OCI-LY3 (cell line): Measurements from ENCODE around the gene CCR8.

ENCODE experiments used
- EZH2phosphoT487 ChIP-seq: fragments of 200-600 bp; shearing (Covaris generic); IDR thresholded peaks from 2 replicates; pipeline ENCODE4 v1.6.1; 2018; ENCODE audit warnings: antibody characterized with exemption, mixed run types, low read depth
- TF ChIP-seq, protein P1 (sequence below): fragments of 200-600, 300-600 bp; sonication (generic); IDR thresholded peaks from 2 replicates; pipeline ENCODE4 v1.5.1; 2014; ENCODE audit warnings: antibody characterized with exemption, low read length, low read depth

- TF ChIP-seq, protein P1, sequence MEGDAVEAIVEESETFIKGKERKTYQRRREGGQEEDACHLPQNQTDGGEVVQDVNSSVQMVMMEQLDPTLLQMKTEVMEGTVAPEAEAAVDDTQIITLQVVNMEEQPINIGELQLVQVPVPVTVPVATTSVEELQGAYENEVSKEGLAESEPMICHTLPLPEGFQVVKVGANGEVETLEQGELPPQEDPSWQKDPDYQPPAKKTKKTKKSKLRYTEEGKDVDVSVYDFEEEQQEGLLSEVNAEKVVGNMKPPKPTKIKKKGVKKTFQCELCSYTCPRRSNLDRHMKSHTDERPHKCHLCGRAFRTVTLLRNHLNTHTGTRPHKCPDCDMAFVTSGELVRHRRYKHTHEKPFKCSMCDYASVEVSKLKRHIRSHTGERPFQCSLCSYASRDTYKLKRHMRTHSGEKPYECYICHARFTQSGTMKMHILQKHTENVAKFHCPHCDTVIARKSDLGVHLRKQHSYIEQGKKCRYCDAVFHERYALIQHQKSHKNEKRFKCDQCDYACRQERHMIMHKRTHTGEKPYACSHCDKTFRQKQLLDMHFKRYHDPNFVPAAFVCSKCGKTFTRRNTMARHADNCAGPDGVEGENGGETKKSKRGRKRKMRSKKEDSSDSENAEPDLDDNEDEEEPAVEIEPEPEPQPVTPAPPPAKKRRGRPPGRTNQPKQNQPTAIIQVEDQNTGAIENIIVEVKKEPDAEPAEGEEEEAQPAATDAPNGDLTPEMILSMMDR: no peak
- no peak for TF ChIP-seq EZH2phosphoT487
Measured at GRCh38 chr3:39347586-39347876, 18.0 kb downstream of the CCR8 start.
